HG03066 (cell line): ENCODE measurements around the gene CHAF1B.

Source experiments
- ATAC-seq: cut with Tn5 transposase; IDR thresholded peaks from one replicate; pipeline ENCODE4 v1.9.1; 2021; ENCODE audit warnings: low read depth; ENCODE audit not compliant: unreplicated experiment

Gene CHAF1B

GRCh38 chr21:36423771-36424433, 38.7 kb downstream of the CHAF1B start:
- ATAC-seq, result no peak

- ATAC-seq, result no peak
These were observed 39.4 kb downstream of the CHAF1B start for GRCh38 chr21:36424592-36424991.

GRCh38 chr21:36425286-36425685, 40.1 kb downstream of the CHAF1B start:
- ATAC-seq, result no peak

- no peak for ATAC-seq
These were observed 42.3 kb downstream of the CHAF1B start for GRCh38 chr21:36427502-36427901.

DNA sequence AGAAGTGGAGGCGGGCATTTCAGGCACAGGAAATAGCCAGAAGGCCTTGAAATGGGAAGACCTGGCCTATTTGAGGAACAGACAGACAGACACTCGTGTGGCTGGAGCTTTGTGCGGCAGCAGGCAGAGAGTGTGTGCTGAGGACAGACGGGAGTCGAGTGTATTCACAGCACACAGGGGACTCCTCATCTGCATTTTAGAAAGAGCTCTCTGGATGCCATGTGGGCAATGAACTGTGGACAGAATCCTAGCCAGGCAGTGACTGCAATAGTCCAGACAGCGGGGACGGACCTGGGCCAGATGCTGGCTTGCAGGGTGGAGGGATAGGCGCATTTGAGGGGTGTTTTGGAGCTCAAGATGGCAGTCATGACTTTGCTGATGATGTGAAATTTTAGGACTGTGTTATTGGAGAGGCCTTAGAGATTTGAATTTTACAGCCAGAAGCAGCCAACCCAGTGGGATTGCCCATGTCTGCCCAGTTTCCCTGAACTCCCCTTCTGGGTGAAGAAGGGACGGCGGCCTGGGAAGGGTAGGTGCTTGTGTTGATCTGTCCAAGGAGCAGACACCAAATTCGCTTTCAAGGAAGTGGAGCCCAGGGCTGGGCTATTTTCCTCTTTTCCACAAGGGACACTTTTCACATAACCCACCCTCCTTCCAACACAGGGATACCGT, 43.7 kb downstream of the CHAF1B start:
- no peak for ATAC-seq

- peak; percentile 89 for ATAC-seq
These were observed 44.9 kb downstream of the CHAF1B start for GRCh38 chr21:36429947-36430546.

DNA sequence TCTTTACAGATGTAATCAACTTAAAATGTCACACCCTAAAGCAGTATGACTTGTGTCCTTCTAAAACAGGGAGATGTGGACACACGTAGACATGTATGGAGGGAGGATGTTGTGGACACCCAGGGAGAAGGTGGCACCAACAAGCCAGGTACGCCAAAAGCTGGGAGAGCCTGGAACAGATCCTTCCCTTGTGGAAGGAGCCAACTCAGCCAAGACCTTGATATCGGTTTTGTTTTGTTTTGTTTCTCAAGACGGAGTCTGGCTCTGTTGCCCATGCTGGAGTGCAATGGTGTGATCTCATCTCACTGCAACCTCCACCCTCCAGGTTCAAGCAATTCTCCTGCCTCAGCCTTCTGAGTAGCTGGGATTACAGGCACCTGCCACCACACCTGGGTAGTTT, 45.6 kb downstream of the CHAF1B start:
- no peak for ATAC-seq

- no peak for ATAC-seq
These were observed 46.1 kb downstream of the CHAF1B start for GRCh38 chr21:36431252-36431651.

DNA sequence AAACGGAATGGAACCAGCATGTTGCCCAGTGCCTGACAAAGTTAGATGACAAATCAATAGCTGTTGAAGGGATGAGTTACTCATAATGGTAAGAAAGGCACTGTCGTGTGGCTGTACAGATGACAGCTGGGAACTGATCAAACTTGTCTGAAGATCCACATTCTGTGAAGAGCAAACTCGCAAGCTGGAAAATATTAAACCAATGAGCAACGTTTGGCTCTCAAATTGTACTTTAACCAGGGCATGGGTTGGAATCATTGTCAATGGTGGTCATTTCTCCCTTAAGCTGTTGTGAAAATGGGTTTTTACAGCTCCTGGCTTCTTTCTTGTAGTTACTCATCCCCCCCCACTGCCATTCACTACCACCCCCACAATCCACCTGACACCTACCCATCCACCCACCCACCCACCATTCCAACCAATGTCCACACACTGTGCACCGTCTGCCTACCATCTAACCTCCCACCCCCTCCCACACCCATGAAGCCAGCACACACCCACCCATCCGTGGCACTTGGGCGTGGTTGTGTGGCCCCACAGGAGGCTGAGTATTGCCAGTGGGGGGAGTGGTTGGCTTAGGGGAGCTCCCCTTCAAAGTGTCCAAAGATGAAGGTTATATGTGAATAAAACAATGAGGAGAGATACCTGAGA, 48.0 kb downstream of the CHAF1B start:
- ATAC-seq, result no peak

DNA sequence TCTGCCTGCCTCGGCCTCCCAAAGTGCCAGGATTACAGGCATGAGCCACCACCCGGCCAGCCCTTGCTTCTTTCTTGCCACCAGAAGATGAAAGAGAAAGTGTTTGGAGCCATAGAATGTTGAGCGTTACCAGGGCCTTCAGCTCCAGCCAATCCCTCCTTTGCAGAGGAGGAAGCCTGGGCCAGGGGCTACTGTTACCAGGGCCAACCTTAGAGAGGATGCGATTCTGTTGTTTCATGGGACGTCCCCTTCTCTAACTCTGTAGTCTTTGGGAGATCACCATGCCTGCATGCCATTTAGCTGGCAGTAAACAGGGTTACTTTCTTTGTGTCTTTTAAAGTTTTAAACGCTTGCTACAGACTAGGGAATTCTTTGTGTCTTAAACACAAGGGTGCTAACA, 49.0 kb downstream of the CHAF1B start:
- no peak for ATAC-seq

DNA sequence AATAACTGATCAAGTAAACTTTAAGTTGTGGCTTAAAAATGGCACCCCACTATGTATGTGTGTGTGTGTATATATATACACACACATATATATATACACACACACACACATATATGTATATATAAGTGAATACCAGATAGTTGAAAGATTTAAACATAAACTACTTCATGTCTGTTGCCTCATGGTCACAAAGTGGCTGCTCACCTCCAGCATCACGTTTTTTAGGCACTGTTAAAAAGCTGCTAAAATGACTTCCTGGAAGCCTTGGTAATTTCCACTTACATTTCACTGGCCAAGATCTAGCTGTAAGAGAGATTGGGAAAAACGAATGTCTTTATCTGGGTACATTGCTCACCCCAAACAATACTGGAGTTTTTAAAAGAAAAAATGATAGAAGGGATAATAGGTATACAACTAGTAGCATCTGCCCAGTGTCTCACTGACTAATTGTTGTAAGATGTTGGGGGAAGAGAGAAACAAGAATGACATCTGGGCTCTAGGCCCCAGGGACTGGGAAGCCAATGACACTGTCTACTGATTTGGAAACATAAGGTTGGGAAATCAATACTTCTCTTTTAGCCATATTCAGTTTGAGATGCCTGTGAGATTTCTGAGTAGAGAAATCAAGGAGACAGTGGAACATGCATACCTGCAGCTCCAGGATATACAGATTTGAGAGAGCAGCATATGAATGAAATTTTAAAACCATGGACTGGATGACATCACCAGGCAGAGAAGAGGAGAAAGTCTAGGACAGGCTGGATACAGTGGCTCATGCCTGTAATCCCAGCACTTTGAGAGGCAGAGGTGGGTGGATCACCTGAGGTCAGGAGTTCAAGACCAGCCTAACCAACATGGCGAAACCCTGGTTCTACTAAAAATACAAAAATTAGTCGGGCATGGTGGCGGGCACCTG, 51.9 kb downstream of the CHAF1B start:
- no peak for ATAC-seq

GRCh38 chr21:36437745-36438128, 52.5 kb downstream of the CHAF1B start:
- no peak for ATAC-seq

GRCh38 chr21:36441715-36442114, 56.5 kb downstream of the CHAF1B start:
- no peak for ATAC-seq

DNA sequence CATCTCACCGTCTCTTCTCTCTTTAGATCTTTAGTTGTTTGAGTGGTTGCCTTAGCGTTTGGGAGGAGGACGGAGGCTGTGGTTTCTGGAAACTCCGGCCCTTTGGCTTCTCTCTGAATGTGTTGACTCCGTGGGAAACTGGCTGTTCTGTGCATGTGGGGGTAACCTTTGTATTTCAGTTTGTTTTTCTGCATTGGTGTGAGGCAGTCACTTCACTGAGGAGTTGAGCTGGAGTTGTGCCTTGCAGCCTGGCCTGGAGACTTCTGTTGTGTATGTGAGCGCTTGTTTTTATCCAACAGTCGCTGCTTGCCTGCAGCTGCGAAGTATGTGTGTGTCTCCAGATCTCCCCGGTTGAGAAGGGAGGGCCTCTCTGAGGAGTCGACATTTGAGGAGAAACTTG, 61.1 kb downstream of the CHAF1B start:
- no peak for ATAC-seq

DNA sequence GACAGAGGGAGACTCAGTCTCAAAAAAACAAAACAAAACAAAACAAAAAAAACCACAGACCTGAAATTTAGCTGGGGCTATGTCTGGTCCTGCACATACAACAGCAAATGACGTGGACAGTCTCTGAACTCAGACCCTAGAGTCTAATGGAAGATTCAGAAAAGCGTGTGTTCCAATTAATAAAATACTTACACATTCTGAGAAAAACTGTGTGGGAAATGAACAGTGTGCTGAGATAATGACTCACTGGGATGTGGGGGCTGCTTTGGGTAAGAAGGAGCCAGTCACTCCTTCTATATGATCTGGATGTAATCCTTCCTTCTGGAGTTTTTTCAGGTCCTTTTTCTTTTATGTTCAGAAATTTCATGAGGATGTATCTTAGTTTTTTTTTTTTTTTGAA, 65.3 kb downstream of the CHAF1B start:
- ATAC-seq, result no peak

DNA sequence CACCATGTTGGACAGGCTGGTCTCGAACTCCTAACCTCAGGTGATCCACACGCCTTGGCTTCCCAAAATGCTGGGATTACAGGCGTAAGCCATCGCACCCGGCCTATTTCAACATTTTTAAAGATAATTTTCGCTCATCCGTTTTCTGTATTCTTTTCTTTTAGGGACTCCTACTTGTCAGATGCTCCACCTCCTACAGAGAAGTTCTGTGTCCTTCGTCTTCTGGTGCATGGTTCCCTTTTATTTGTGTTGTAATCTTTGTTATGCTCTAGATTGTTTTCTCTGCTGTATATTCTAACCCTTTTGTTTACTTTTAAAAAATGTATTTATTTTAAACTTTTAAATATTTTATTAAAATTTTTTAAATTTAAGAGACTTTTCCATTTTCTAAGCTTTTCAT, 66.3 kb downstream of the CHAF1B start:
- no peak for ATAC-seq

DNA sequence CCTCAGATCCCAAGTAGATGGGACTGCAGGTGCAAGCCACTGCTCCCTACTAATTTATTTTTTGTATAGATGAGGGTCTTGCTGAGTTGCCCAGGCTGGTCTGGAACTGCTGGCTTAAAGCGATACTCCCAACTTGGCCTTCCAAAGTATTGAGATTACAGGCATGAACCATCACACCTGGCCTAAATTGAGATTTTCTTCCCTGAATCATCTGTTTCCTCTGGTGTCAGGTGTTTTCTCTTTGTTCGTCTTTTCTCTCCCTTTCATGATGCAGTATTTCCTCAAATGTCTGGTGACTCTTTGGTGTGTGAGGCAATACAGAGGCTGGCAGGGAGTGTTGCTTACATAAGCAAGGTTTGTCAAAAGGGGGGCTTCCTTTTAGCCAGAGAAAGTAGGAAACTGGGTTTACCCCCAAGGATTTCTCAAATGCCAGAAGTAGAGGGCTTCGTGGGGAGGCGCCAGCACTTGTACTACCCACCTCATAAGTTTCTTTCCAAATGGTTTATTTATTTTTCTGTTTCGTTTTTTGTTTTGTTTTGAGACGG, 67.2 kb downstream of the CHAF1B start:
- ATAC-seq, result no peak

DNA sequence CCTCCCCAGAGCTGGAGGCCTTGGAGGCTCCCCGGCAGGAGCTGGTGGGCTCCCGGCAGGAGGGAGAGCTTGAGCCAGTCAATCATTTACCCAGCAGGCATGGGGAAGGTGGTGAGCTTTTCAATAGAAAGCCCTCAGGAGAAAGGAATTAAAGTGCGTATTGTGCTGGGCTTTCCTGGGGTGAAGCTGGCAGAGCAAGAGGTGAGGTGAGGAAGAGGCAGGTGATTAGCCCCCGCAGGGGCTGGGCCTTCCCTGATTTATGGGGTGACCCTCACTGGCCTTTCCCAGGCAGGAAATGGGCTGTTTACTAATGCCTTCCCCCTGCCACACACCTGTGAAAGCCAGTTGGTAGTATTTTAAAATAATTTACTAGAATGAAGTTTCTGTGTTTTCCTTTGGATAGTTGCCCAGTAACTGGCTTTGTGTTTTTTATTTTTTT, 68.9 kb downstream of the CHAF1B start:
- no peak for ATAC-seq

DNA sequence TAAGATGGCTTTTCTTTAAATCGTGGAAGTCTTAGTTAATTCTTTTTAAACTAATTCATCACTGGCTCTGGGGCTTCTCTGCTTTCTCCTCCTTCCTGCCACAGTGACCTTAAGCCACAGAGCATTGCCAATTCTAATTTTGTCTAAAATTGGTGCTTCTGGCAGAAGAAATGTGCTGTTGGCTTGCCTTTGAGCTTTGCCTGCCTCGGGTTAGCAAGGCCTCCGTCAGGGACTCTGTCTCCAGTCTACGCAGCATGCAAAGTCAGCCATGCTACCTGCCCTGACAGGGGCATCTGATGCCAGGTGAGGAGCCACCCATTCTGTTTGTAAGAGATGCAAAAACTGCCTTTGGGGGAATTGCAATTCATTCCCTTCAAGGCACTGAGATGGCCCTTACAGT, 69.5 kb downstream of the CHAF1B start:
- ATAC-seq, result no peak

GRCh38 chr21:36456729-36457414, 71.7 kb downstream of the CHAF1B start:
- ATAC-seq, result no peak
